Activated T-helper 2 cell treated with anti-CD3 and anti-CD28 coated beads, Interferon-gamma antibody, Interleukin-2, Interleukin-4, amounts not matched to agents 10 μg/mL and 5 μg/mL and 100 μg/mL, durations not matched to agents 14 hours and 24 hours and 36 hours (primary cell): Measurements from ENCODE around the gene OR5I1. TPM values are rescaled to one million over a fixed set of nuclear protein-coding genes. Genes with fewer than 3 reads are reported as not detected.

Source experiments
- total RNA-seq: library from RNA; stranded (reverse); gene quantifications from 2 replicates; pipeline ENCODE4 v1.2.3, GENCODE V29; 2022

Gene OR5I1
- total RNA-seq, 1 donor from 2014 or later = not detected

Other genes starting within 250 kb of the OR5I1 start
- not detected in 2 replicates for gene OR5D13, start 163.0 kb downstream of the OR5I1 start, total RNA-seq
- gene OR5D14, start 140.8 kb downstream of the OR5I1 start, total RNA-seq = not detected in 2 replicates
- not detected in 2 replicates for gene OR5L1, start 125.0 kb downstream of the OR5I1 start, total RNA-seq
- not detected in 2 replicates for gene OR5D18, start 116.8 kb downstream of the OR5I1 start, total RNA-seq
- not detected in 2 replicates for gene OR5L2, start 109.2 kb downstream of the OR5I1 start, total RNA-seq
- gene OR5D16, start 97.6 kb downstream of the OR5I1 start, total RNA-seq = not detected in 2 replicates
- gene TRIM51, start 53.1 kb downstream of the OR5I1 start, total RNA-seq = not detected in 2 replicates
- not detected in 2 replicates for gene OR5W2, start 21.8 kb downstream of the OR5I1 start, total RNA-seq
- not detected in 2 replicates for gene OR10AG1, start 33.5 kb upstream of the OR5I1 start, total RNA-seq
- gene OR5F1, start 58.2 kb upstream of the OR5I1 start, total RNA-seq = not detected in 2 replicates
- not detected in 2 replicates for gene OR5AS1, start 91.3 kb upstream of the OR5I1 start, total RNA-seq
- not detected in 2 replicates for gene OR8I2, start 156.9 kb upstream of the OR5I1 start, total RNA-seq
- gene OR8H2, start 167.3 kb upstream of the OR5I1 start, total RNA-seq = not detected in 2 replicates
- not detected in 2 replicates for gene OR8H3, start 186.0 kb upstream of the OR5I1 start, total RNA-seq
- gene OR8J3, start 203.8 kb upstream of the OR5I1 start, total RNA-seq = not detected in 2 replicates
- gene OR8K5, start 223.9 kb upstream of the OR5I1 start, total RNA-seq = not detected in 2 replicates
- gene OR5J2, start 240.2 kb upstream of the OR5I1 start, total RNA-seq = not detected in 2 replicates